ENCODE data around the gene KAT6B.
A peak's percentile ranks its signal among the peaks of the same experiment; 100 is the strongest.

The KAT6B gene

GRCh38 chr10:74957285-74957961 is 131.0 kb downstream of the KAT6B start:
- DNase-seq, result no peak

GRCh38 chr10:74958316-74958715 is 131.9 kb downstream of the KAT6B start:
- DNase-seq, result no peak

- no peak for DNase-seq
Measured at GRCh38 chr10:74960670-74961069, 134.3 kb downstream of the KAT6B start.

DNA sequence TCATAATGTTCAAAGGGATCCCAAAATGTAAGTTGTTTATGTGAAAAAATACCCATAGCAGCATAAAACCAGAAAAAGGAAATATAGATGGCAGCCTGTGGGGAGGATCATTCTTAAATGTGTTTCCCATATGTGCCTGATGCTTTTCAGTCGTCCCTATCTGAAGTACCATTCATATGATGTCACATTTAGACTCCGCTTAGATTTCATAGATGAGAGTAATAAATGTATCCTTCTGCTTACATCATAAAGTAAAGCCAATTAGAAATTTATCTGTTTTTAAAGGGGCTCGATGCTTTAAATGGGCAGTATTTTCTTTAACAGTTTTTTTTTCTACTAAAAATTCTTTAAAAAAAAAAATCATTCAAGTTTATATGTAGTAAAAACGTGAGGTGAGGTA is 136.1 kb downstream of the KAT6B start:
- DNase-seq, result no peak

DNA sequence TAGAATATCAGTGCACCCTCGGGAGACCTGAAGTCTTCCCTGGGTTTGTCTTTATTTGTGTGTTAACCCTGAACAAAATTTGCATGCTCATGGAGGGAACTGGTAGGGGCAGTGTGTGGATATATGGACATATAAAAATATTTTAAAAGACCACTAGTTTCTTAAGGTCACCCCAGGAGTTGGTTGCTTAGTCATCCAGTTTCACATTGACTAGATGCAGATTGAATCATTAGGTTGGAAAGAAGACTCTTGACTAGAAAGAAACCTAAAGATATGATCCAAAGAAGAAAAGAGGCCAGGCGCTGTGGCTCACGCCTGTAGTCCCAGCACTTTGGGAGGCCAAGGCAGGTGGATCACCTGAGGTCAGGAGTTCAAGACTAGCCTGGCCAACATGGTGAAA is 137.1 kb downstream of the KAT6B start:
- DNase-seq, result no peak

GRCh38 chr10:74967911-74968666 is 141.7 kb downstream of the KAT6B start:
- no peak for DNase-seq

GRCh38 chr10:74968667-74969061 is 142.3 kb downstream of the KAT6B start:
- DNase-seq, result no peak

DNA sequence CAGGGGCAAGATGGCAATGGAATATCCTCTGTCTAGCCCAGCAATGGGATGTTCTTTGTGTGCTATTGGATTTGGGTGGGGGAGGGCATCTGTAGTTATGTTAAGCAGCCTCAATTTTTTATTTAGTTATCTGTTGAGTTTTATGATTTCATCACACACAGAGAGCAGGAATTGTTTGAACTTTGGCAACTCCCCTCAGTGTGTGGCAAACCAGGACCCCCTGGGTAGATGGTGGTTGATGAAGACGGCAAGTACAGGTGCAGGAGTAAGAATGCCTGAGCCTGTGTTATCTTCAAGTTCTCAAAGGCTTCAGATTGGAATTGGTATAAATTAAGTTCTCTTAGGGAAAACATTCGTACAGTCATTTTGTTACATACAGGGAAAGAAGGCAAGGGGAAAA is 142.7 kb downstream of the KAT6B start:
- no peak for DNase-seq

GRCh38 chr10:74969530-74969929 is 143.1 kb downstream of the KAT6B start:
- DNase-seq, result no peak

GRCh38 chr10:74973741-74974392 is 147.5 kb downstream of the KAT6B start:
- no peak for DNase-seq

GRCh38 chr10:74975758-74976157 is 149.4 kb downstream of the KAT6B start:
- no peak for DNase-seq

DNA sequence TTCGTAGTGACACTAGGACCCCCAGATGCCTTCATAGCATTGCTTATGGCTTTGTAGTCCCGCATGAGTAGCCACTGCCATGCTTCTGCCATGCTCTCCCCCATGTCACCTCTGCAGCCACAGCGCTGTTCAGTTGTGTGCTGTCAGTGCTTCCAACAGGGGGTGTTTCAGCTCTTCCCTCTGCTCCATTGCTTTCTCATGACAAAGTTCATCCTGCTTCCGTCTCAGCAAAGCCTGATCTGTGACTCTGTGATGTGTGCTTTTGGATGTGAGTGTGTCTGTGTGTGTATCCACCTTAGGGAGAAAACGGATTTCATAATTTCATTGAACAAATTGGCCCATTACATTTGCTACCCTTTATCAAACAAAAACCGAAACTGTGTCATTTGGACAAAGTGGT is 150.2 kb downstream of the KAT6B start:
- DNase-seq, result peak; percentile 10

GRCh38 chr10:74977072-74977471 is 150.7 kb downstream of the KAT6B start:
- DNase-seq, result no peak

DNA sequence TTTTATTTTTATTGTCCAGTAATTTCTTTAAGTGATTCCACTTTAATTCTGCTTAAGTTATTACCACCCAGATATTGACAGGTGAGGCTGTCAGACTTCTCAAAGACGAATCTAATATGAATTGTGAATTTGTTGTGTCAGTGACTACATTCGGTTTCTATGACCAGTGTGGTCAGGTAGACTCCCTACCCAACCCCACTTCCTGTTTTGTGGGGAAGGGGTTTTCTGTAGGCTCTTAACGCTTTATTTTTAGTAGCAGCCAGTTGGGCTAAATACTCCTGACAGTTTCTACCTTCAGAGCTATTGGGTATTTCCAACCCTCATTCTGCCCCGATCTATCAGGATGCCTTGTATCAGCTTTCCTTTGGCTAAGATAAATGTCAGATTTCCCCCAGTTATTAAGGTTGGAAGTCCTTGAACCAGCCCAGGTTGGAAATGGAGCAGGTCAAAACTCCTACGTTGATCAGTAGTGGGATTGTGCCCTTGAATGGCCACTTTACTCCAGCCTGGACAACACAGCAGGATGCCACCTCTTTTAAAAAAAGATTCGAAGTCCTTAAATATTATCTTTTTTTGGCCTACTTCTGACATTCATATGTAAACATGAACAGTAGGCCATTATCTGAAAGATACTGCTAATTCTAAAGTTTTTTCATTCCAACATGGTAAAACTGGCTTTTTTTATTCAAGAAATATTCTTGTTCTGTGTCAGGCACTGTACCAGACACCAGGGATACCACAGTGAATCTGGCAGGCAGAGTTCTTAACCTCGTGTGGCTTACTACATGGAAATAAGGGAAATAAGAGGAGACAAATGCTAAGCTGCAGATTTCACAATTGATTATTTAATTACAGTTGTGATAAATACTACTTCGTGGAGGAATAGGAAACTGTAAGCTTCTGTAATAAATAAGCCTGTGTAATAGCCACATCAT is 151.8 kb downstream of the KAT6B start:
- no peak for DNase-seq

DNA sequence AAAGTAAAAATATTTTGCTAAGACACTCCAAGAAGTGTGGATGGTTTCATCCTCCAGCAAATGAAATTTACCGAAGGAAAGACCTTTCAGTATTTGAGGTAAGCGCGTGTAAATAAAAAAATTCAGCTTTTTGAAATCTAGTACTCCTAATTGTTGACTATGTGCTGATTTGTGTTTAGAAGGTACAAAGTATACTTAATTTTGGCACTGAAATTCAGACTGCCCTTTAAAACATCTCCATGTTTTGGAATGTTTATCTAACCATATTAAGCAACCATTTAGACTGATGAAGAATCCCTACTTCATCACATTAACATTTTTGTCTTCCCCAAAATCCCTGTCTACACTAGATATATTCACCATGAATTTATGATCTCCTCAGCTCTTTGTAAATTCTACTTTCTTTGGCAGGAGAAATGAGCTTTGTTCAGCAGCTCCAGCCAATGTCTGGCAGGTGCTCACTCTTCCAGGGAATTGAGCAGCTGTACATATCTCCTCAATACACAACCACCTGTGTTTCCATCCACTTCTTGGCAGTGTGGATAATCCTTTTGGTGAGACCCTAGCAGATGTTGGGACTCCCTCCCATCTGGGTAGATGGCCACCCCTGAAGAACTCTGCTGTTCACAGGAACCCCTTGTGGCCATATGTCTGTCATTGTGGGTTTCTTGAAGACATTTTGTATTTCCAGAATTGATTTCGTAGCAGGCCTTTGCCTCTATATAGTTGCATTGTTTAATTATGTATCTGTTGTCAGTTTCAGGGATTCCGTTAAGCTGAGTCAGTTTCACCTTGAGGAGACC is 155.6 kb downstream of the KAT6B start:
- peak; percentile 81 for DNase-seq

GRCh38 chr10:74982634-74982982 is 156.2 kb downstream of the KAT6B start:
- no peak for DNase-seq

DNA sequence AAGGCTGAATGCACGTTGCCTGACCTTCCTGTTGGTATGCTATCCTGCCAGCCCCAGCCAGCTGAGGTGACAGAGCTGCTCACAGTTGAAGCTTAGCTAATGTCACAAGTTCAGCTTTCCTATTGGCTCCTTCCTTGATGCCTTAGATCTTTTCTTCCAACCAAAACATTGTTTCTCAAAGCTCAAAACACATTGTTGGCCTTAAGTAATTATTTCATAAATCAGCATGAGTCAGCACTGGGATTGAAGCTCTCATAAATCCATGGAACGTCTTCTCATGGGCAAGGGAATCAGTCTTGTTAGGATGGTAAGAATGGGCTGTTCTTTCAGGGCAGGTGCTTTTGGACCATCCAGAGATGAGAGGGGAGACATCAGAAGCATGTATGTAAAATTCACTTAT is 157.0 kb downstream of the KAT6B start:
- DNase-seq, result no peak

DNA sequence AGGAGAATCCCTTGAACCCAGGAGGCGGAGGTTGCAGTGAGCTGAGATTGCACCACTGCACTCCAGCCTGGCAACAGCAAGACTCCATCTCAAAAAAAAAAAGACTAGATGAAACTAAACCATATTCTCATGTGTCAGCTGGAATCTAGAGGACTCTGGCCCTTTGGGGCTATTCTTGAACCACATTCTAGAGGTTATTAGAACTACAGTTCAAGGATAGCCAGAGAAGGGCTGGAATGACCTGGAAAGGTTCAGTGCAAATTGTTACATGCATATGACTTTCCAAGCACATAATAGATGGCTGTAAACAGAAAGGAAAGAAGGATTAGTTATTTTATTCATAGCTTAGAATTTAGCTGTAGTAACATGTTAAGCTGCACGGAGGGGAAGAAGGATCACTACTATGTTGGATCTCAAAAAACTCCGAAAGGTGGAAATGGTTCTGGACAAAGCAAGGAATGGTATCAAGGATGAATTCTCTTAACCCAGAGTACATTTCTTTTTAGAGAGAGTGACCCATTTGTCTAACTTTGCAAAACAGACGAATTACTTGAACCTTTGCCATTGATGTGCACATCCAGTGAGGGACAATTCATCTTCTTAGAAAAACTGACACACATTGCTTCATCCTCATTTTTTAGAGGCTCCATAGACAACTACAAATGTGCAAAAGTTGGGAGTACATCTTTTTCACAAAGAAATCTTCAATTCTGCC is 161.1 kb downstream of the KAT6B start:
- DNase-seq, result no peak

DNA sequence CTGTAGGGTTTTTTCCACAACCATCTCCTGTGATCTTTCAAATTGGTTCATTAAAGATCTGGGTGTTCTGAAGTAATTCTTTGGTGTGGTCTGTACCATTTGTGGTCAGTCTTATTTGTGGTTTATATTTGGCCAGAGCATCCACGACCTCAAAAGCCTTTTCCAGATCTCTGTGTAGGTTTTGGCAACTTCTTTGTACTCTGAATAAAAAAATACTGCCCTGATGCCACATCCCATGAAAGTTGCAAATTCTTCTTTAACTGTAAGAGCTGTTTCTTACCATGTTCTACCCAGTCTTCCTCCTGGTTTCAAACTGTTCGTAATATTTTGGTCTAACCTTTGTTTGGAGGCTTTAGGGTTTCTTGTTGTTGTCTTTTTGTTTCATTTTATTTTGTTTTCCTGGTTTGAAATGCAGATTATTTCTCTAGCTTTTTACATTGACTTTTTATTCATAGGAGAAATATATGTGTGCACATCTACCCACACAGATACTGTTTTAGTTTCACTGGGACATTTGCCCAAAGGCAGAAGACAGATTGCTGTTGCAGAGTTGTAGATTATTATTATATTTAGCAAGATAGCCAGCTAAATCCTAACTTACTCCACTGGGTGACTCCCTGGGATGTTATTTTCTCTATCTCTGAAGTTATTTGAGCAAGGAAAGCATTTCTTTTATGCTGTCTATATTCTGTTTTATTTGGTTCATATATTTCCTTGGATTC is 161.8 kb downstream of the KAT6B start:
- no peak for DNase-seq

GRCh38 chr10:74988832-74989561 is 162.6 kb downstream of the KAT6B start:
- no peak for DNase-seq
